Body of pancreas (tissue), 4 donors: ENCODE data around the gene CSAG2.

ENCODE experiments used
- POLR2A ChIP-seq, 3 donors: fragments of 450-650 bp; IDR thresholded peaks; one replicate each; pipeline ENCODE4 v1.6.1; 2016; ENCODE audit warnings: antibody characterized with exemption in 3 of 3, mild to moderate bottlenecking in 2 of 3
- TF ChIP-seq, protein P1 (sequence below), 7 experiments: fragments of 450-650 bp in 4 of 7; fragments of 200-600 bp in 3 of 7; sonication (generic) in 3 of 7; IDR thresholded peaks; one replicate each; pipeline ENCODE4 v1.5.1; 2016 to 2019; ENCODE audit warnings: antibody characterized with exemption in 7 of 7

DNA sequence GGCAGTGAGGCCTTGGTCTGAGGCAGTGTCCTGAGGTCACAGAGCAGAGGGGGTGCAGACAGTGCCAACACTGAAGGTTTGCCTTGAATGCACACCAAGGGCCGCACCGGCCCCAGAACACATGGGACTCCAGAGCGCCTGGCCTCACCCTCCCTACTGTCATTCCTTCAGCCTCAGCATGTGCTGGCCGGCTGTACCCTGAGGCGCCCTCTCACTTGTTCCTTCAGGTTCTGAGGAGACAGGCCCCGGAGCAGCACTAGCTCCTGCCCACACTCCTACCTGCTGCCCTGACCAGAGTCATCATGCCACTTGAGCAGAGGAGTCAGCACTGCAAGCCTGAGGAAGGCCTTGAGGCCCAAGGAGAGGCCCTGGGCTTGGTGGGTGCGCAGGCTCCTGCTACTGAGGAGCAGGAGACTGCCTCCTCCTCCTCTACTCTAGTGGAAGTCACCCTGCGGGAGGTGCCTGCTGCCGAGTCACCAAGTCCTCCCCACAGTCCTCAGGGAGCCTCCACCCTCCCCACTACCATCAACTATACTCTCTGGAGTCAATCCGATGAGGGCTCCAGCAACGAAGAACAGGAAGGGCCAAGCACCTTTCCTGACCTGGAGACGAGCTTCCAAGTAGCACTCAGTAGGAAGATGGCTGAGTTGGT lies 26.9 kb upstream of the CSAG2 start:
- TF ChIP-seq, protein P1, sequence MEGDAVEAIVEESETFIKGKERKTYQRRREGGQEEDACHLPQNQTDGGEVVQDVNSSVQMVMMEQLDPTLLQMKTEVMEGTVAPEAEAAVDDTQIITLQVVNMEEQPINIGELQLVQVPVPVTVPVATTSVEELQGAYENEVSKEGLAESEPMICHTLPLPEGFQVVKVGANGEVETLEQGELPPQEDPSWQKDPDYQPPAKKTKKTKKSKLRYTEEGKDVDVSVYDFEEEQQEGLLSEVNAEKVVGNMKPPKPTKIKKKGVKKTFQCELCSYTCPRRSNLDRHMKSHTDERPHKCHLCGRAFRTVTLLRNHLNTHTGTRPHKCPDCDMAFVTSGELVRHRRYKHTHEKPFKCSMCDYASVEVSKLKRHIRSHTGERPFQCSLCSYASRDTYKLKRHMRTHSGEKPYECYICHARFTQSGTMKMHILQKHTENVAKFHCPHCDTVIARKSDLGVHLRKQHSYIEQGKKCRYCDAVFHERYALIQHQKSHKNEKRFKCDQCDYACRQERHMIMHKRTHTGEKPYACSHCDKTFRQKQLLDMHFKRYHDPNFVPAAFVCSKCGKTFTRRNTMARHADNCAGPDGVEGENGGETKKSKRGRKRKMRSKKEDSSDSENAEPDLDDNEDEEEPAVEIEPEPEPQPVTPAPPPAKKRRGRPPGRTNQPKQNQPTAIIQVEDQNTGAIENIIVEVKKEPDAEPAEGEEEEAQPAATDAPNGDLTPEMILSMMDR (IDR thresholded peaks at IDR 0.05): no peak
- TF ChIP-seq POLR2A (IDR thresholded peaks at IDR 0.05): no peak
